ENCODE data around the gene CFL1. TPM values are rescaled to one million over a fixed set of nuclear protein-coding genes. Genes with fewer than 3 reads are reported as not detected.

Gene CFL1
- total RNA-seq, 2 experiments from 2014 or later, result 1,357 to 1,424 TPM

DNA sequence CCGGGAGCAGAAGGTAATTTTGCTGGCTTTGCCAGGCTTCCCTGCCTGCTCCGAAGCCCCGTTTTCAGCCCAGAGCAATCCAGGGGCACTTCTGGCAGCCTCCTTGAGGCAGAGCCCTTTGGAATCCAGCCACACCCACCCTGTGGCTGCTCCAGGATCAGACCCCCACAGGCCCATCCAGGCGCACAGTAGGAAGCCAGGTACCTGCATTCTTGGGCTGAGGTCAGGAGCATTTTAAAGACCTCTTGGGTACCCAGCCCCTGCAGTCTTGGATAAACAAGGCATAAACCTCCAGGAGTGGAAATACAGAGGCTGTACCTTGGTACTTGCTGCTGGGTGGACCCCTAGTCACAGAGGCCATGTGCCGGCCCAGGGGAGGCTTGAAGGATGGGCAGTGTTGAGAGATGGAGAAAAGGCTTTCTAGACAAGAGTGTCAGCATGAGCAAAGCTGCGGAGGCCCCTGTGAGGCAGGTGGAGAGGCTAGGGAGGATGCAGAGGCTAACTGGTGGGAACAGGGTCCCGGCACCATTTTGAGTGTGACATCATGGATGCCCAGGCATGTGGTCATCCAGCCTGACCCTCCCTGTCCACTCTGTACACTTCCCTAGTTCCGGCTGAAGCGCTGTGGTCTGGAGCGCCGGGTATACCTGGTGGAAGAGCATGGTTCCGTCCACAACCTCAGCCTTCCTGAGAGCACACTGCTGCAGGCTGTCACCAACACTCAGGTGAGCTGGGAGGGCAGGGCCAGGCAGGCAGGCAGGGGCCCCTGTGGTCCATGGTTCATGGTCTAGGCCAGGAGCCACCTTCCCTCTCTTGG, 6.1 kb upstream of the CFL1 start:
- ATAC-seq (ENCODE audit: low read depth) (no peak), DNase-seq (no peak)
- Mint-ChIP-seq H3K27me3 (no peaks in the 10 kb centered on the region), H3K9me3 (no peaks in the 10 kb centered on the region), H3K4me1 (peaks cover 23% of the 10 kb centered on the region), H3K27ac (no peak overlapping the region), H3K36me3 (peaks cover 17% of the 10 kb centered on the region), H3K4me3 (no peak overlapping the region)
- POLR2A ChIA-PET, result interaction anchor here (1.2 to 8.3 kb wide), 5 partner anchors 7 to 54 kb away, joined by 4 to 304 read pairs (median 22); partner anchors contain the start of genes CCDC85B, EFEMP2 and FIBP

DNA sequence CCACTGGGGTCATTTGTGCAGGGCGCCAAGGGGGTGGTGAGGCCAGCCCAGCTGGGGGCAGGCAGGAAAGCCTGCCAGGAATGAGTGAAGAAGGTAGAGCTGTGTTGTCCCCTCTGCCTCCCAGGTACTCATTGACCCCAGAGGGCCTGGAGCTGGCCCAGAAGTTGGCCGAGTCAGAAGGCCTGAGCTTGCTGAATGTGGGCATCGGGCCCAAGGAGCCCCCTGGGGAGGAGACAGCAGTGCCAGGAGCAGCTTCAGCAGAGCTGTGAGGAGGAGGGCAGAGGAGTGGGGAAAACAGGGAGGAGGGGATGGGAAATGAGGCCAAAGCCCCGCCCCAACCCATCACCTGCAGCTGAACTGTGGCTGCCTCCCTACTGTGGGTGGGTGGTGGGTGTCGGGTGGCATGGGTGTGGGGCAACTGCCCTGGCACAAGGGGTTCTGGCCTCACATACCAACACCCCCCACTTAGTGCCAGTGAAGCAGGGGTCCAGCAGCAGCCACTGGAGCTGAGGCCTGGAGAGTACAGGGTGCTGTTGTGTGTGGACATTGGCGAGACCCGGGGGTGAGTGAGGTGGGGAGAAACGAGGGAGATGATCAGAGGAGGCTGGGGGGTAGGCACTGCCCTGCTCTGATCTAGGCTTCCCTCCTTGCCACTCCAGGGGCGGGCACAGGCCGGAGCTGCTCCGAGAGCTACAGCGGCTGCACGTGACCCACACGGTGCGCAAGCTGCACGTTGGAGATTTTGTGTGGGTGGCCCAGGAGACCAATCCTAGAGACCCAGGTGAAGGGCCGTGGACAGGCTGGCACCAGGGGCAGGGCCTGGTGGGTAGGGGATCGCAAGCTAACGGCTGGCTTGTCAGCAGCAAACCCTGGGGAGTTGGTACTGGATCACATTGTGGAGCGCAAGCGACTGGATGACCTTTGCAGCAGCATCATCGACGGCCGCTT, 5.2 kb upstream of the CFL1 start:
- Mint-ChIP-seq H3K4me1 (peaks cover 26% of the 10 kb centered on the region), H3K4me3 (peak overlapping the region; percentile 63), H3K9me3 (no peaks in the 10 kb centered on the region), H3K27ac (peak overlapping the region; percentile 70), H3K36me3 (peaks cover 17% of the 10 kb centered on the region), H3K27me3 (no peaks in the 10 kb centered on the region)
- POLR2A ChIA-PET, result interaction anchor here (1.7 to 8.3 kb wide), 4 partner anchors 8 to 55 kb away, joined by 4 to 304 read pairs (median 99); partner anchors contain the start of genes CCDC85B, EFEMP2 and FIBP
- DNase-seq, result peak; percentile 22
- no peak for ATAC-seq (ENCODE audit: low read depth)

- no peaks in the 10 kb centered on the region for H3K27me3 Mint-ChIP-seq
- peak; percentile 28 for DNase-seq
- POLR2A ChIA-PET, result interaction anchor here (1.7 to 8.3 kb wide), 4 partner anchors 9 to 56 kb away, joined by 4 to 304 read pairs (median 99); partner anchors contain the start of genes CCDC85B, EFEMP2 and FIBP
- H3K9me3 Mint-ChIP-seq, result no peaks in the 10 kb centered on the region
- peak overlapping the region; percentile 70 for H3K27ac Mint-ChIP-seq
- no peak for ATAC-seq (ENCODE audit: low read depth)
- H3K36me3 Mint-ChIP-seq, result peaks cover 14% of the 10 kb centered on the region
- peak overlapping the region; percentile 91 for H3K4me3 Mint-ChIP-seq
- peaks cover 25% of the 10 kb centered on the region for H3K4me1 Mint-ChIP-seq
These were observed 4.3 kb upstream of the CFL1 start for GRCh38 chr11:65862191-65862735.

GRCh38 chr11:65861533-65862183, 3.7 kb upstream of the CFL1 start:
- no peaks in the 10 kb centered on the region for H3K27me3 Mint-ChIP-seq
- peak overlapping the region; percentile 98 for H3K27ac Mint-ChIP-seq
- peak overlapping the region; percentile 91 for H3K4me3 Mint-ChIP-seq
- ATAC-seq (ENCODE audit: low read depth), result no peak
- peaks cover 27% of the 10 kb centered on the region for H3K4me1 Mint-ChIP-seq
- peak; percentile 31 for DNase-seq
- peaks cover 14% of the 10 kb centered on the region for H3K36me3 Mint-ChIP-seq
- H3K9me3 Mint-ChIP-seq, result no peaks in the 10 kb centered on the region
- POLR2A ChIA-PET, result interaction anchor here (0.8 to 8.3 kb wide), 7 partner anchors 9 to 363 kb away, joined by 3 to 304 read pairs (median 30); partner anchors contain the start of genes CCDC85B, CTSW, EFEMP2 and FIBP

GRCh38 chr11:65861165-65861505, 3.2 kb upstream of the CFL1 start:
- Mint-ChIP-seq H3K27me3 (no peaks in the 10 kb centered on the region), H3K9me3 (no peaks in the 10 kb centered on the region), H3K4me3 (peak overlapping the region; percentile 91), H3K27ac (peak overlapping the region; percentile 98), H3K4me1 (peaks cover 32% of the 10 kb centered on the region), H3K36me3 (peaks cover 20% of the 10 kb centered on the region)
- POLR2A ChIA-PET, result interaction anchor here (0.7 to 8.3 kb wide), 13 partner anchors 8 to 392 kb away, joined by 3 to 304 read pairs (median 7); partner anchors contain the start of genes CCDC85B, CTSW, EFEMP2 and FIBP
- no peak for DNase-seq
- no peak for ATAC-seq (ENCODE audit: low read depth)

DNA sequence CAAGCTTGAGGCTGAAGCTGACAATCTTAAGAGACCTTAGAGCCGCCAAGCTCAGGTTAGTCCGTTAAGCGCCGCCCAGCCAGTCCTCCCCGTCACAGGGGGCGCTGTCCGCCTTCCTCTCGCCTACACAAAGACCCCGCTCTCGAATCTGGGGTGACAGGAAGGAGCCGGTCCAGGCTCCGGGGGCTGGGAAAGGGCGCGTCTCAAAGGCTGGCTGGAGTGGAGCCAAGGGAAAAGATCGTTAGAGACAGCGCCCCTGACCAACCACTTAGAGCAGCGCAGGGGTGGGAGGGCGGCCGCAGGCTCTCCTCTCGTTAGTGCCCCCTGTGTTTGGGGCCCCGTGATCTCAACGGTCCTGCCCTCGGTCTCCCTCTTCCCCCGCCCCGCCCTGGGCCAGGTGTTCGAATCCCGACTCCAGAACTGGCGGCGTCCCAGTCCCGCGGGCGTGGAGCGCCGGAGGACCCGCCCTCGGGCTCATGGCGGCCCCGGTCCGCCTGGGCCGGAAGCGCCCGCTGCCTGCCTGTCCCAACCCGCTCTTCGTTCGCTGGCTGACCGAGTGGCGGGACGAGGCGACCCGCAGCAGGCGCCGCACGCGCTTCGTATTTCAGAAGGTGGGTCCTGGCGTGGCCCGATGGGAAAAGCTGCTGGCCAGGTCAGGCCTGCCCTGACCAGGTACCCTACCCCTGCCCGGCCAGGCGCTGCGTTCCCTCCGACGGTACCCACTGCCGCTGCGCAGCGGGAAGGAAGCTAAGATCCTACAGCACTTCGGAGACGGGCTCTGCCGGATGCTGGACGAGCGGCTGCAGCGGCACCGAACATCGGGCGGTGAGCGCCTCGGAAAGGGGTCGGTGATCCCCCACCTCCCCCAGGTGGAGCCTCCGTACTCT, 2.5 kb upstream of the CFL1 start, which contains the start of gene MUS81:
Gene MUS81, plus strand, starts transcription at position 156 of the 887 bp plus-strand sequence. Its CDS starts 321 bp downstream, at position 477.
- Mint-ChIP-seq H3K36me3 (peaks cover 26% of the 10 kb centered on the region), H3K27ac (peak within 1 kb of the TSS; percentile 98), H3K27me3 (no peaks in the 10 kb centered on the region), H3K4me1 (peaks cover 38% of the 10 kb centered on the region), H3K4me3 (peak within 1 kb of the TSS; percentile 91), H3K9me3 (no peaks in the 10 kb centered on the region)
- ATAC-seq (ENCODE audit: low read depth), result peak; percentile 30
- POLR2A ChIA-PET, result interaction anchor here (0.6 to 8.3 kb wide), 27 partner anchors 8 to 393 kb away, joined by 3 to 304 read pairs (median 7); partner anchors contain the start of genes AP5B1, CCDC85B, CTSW and EFEMP2
- DNase-seq, result peak; percentile 98

DNA sequence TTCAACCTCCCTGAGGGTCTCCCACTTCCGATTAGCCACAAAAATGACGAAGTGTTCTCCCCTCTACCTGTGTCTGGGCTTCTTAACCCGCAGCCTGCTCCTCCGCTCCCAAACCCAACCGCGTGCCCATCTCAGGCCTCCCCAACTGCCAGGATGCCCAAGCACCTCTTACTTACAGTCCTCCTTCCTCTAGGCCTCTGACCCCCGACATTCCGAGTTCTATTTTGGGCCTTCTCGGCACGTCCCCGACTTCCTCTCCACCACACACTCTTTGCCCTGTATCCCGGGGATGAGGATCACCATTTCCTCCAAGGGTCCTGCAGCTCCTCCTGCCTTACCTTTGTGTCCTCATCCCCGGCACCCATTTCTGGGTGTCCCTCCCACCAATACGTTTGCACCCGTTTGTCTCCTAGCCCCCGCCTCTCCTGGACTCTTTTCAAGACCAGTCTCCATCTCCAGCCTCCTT, 1.9 kb upstream of the CFL1 start:
- peak overlapping the region; percentile 98 for H3K27ac Mint-ChIP-seq
- no peaks in the 10 kb centered on the region for H3K9me3 Mint-ChIP-seq
- POLR2A ChIA-PET, result interaction anchor here (0.6 to 8.3 kb wide), 34 partner anchors 7 to 607 kb away, joined by 3 to 304 read pairs (median 5); partner anchors contain the start of genes AP5B1, BANF1, CCDC85B and CD248
- H3K27me3 Mint-ChIP-seq, result no peaks in the 10 kb centered on the region
- peak overlapping the region; percentile 91 for H3K4me3 Mint-ChIP-seq
- DNase-seq (no peak), ATAC-seq (ENCODE audit: low read depth) (peak; percentile 0)
- H3K36me3 Mint-ChIP-seq, result peaks cover 28% of the 10 kb centered on the region
- peaks cover 34% of the 10 kb centered on the region for H3K4me1 Mint-ChIP-seq

GRCh38 chr11:65859095-65859811, 1.3 kb upstream of the CFL1 start:
- DNase-seq, result peak; percentile 97
- peaks cover 33% of the 10 kb centered on the region for H3K36me3 Mint-ChIP-seq
- POLR2A ChIA-PET, result interaction anchor here (0.6 to 8.3 kb wide), 34 partner anchors 6 to 607 kb away, joined by 3 to 304 read pairs (median 6); partner anchors contain the start of genes AP5B1, BANF1, CCDC85B and CD248
- peak overlapping the region; percentile 91 for H3K4me3 Mint-ChIP-seq
- ATAC-seq (ENCODE audit: low read depth), result peak; percentile 72
- no peaks in the 10 kb centered on the region for H3K27me3 Mint-ChIP-seq
- H3K9me3 Mint-ChIP-seq, result no peaks in the 10 kb centered on the region
- H3K27ac Mint-ChIP-seq, result peak overlapping the region; percentile 98
- H3K4me1 Mint-ChIP-seq, result peaks cover 38% of the 10 kb centered on the region

GRCh38 chr11:65858681-65859087, 704 bp upstream of the CFL1 start:
- ATAC-seq (ENCODE audit: low read depth) (no peak), DNase-seq (no peak)
- peaks cover 43% of the 10 kb centered on the region for H3K4me1 Mint-ChIP-seq
- H3K9me3 Mint-ChIP-seq, result no peaks in the 10 kb centered on the region
- H3K4me3 Mint-ChIP-seq, result peak overlapping the region; percentile 91
- peaks cover 37% of the 10 kb centered on the region for H3K36me3 Mint-ChIP-seq
- peak overlapping the region; percentile 93 for H3K27ac Mint-ChIP-seq
- POLR2A ChIA-PET, result interaction anchor here (0.6 to 8.3 kb wide), 23 partner anchors 8 to 436 kb away, joined by 3 to 304 read pairs (median 6); partner anchors contain the start of genes C11orf68, CCDC85B, CTSW and EFEMP2
- H3K27me3 Mint-ChIP-seq, result no peaks in the 10 kb centered on the region

- Mint-ChIP-seq H3K27me3 (no peaks in the 10 kb centered on the region), H3K36me3 (peaks cover 40% of the 10 kb centered on the region), H3K27ac (peak overlapping the region; percentile 79), H3K4me3 (peak overlapping the region; percentile 90), H3K4me1 (peaks cover 40% of the 10 kb centered on the region), H3K9me3 (no peaks in the 10 kb centered on the region)
- POLR2A ChIA-PET, result interaction anchor here (0.8 to 8.3 kb wide), 12 partner anchors 9 to 146 kb away, joined by 3 to 304 read pairs (median 8); partner anchors contain the start of genes C11orf68, CCDC85B, CTSW and EFEMP2
- ATAC-seq (ENCODE audit: low read depth), result peak; percentile 0
- DNase-seq, result peak; percentile 83
These were observed 504 bp downstream of the CFL1 start for GRCh38 chr11:65857500-65857852.
